ENCODE measurements around the gene APBB1IP. TPM values are rescaled to one million over a fixed set of nuclear protein-coding genes. Genes with fewer than 3 reads are reported as not detected.

APBB1IP gene
- total RNA-seq, 3 donors from 2014 or later: 3.5 to 30.1 (median 6.2) TPM

GRCh38 chr10:26557641-26558014 is 119.5 kb downstream of the APBB1IP start:
- no peak overlapping the region for H3K27ac ChIP-seq
- intact Hi-C loops (cut with DNase I; ENCODE audit: low total_unique reads): loop anchor here (5.0 kb wide), 1 partner anchor 250 kb away; no protein-coding TSS in a partner anchor
- TF ChIP-seq CTCF (IDR thresholded peaks at IDR 0.05) (no peak), POLR2A (IDR thresholded peaks at IDR 0.05) (no peak), POLR2AphosphoS5 (IDR thresholded peaks at IDR 0.05) (no peak)
- H3K9me3 ChIP-seq: no peaks in the 10 kb centered on the region
- H3K4me3 ChIP-seq: no peak overlapping the region
- H3K4me1 ChIP-seq: no peaks in the 10 kb centered on the region
- no peak for DNase-seq (ENCODE audit: low spot score in 2 of 2)
- H3K36me3 ChIP-seq: no peaks in the 10 kb centered on the region
- peaks cover 0 to 3% of the 10 kb centered on the region in 2 donors for H3K27me3 ChIP-seq

GRCh38 chr10:26566525-26567350 is 128.6 kb downstream of the APBB1IP start:
- no peak for DNase-seq (ENCODE audit: low spot score in 2 of 2)
- peaks cover 0 to 13% of the 10 kb centered on the region in 2 donors for H3K9me3 ChIP-seq
- TF ChIP-seq POLR2A (IDR thresholded peaks at IDR 0.05): no peak
- TF ChIP-seq CTCF (IDR thresholded peaks at IDR 0.05): no peak
- TF ChIP-seq POLR2AphosphoS5 (IDR thresholded peaks at IDR 0.05): no peak
- H3K4me1 ChIP-seq: no peaks in the 10 kb centered on the region
- intact Hi-C loops (cut with DNase I; ENCODE audit: low total_unique reads): no loop called here
- H3K27me3 ChIP-seq: peaks cover 0 to 22% of the 10 kb centered on the region in 2 donors
- H3K27ac ChIP-seq: no peak overlapping the region
- no peaks in the 10 kb centered on the region for H3K36me3 ChIP-seq
- peak overlapping the region; percentile 23 to 62 (median 44) for H3K4me3 ChIP-seq

- Histone ChIP-seq H3K36me3 (no peaks in the 10 kb centered on the region), H3K4me1 (no peaks in the 10 kb centered on the region), H3K27ac (no peak overlapping the region), H3K4me3 (peak overlapping the region; percentile 23 to 62 (median 44)), H3K9me3 (peaks cover 0 to 14% of the 10 kb centered on the region in 2 donors), H3K27me3 (peaks cover 0 to 22% of the 10 kb centered on the region in 2 donors)
- TF ChIP-seq POLR2A (IDR thresholded peaks at IDR 0.05) (no peak), POLR2AphosphoS5 (IDR thresholded peaks at IDR 0.05) (no peak), CTCF (IDR thresholded peaks at IDR 0.05) (no peak)
- intact Hi-C loops (cut with DNase I; ENCODE audit: low total_unique reads): no loop called here
- no peak for DNase-seq (ENCODE audit: low spot score in 2 of 2)
Observed at GRCh38 chr10:26567351-26567721, 129.2 kb downstream of the APBB1IP start.

- DNase-seq (ENCODE audit: low spot score in 2 of 2): no peak
- H3K27me3 ChIP-seq: peaks cover 0 to 4% of the 10 kb centered on the region in 2 donors
- no peaks in the 10 kb centered on the region for H3K4me1 ChIP-seq
- H3K27ac ChIP-seq: no peak overlapping the region
- intact Hi-C loops (cut with DNase I; ENCODE audit: low total_unique reads): no loop called here
- no peaks in the 10 kb centered on the region for H3K36me3 ChIP-seq
- no peak overlapping the region for H3K4me3 ChIP-seq
- peaks cover 0 to 14% of the 10 kb centered on the region in 2 donors for H3K9me3 ChIP-seq
- TF ChIP-seq POLR2A (IDR thresholded peaks at IDR 0.05): no peak
- TF ChIP-seq CTCF (IDR thresholded peaks at IDR 0.05): no peak
- TF ChIP-seq POLR2AphosphoS5 (IDR thresholded peaks at IDR 0.05): no peak
Observed at GRCh38 chr10:26571655-26572054, 133.5 kb downstream of the APBB1IP start.

- TF ChIP-seq CTCF (IDR thresholded peaks at IDR 0.05) (no peak), POLR2A (IDR thresholded peaks at IDR 0.05) (no peak), POLR2AphosphoS5 (IDR thresholded peaks at IDR 0.05) (no peak)
- DNase-seq (ENCODE audit: low spot score in 2 of 2): no peak
- Histone ChIP-seq H3K4me1 (no peaks in the 10 kb centered on the region), H3K4me3 (no peak overlapping the region), H3K9me3 (peaks cover 0 to 14% of the 10 kb centered on the region in 2 donors), H3K27me3 (no peaks in the 10 kb centered on the region), H3K27ac (no peak overlapping the region), H3K36me3 (no peaks in the 10 kb centered on the region)
- intact Hi-C loops (cut with DNase I; ENCODE audit: low total_unique reads): no loop called here
Observed at GRCh38 chr10:26573674-26574073, 135.5 kb downstream of the APBB1IP start.
